Brain microvascular endothelial cell (primary cell): ENCODE data around the gene LDLRAD4.

Source experiments
- DNase-seq: peaks from one replicate; pipeline ENCODE4 v3.0.0-alpha.2; 2020
- H3K27ac ChIP-seq: fragments of 250-450 bp; sonication (Bioruptor Pico); 2 replicates; pipeline ENCODE4 v1.5.1; 2020; ENCODE audit warnings: mild to moderate bottlenecking, moderate library complexity
- H3K27me3 ChIP-seq: fragments of 250-450 bp; sonication (Bioruptor Pico); replicated peaks from 2 replicates; pipeline ENCODE4 v1.5.1; 2020; ENCODE audit warnings: mild to moderate bottlenecking
- H3K36me3 ChIP-seq: fragments of 250-450 bp; sonication (Bioruptor Pico); replicated peaks from 2 replicates; pipeline ENCODE4 v1.5.1; 2020; ENCODE audit warnings: mild to moderate bottlenecking
- H3K4me3 ChIP-seq: 2 replicates; pipeline ENCODE4 v1.5.1; 2011; ENCODE audit warnings: low read depth, mild to moderate bottlenecking, control low read depth, low read length, moderate library complexity
- CTCF ChIP-seq: IDR thresholded peaks from 2 replicates; pipeline ENCODE4 v1.5.1; 2011; ENCODE audit warnings: low read depth, mild to moderate bottlenecking, moderate library complexity, low read length, control low read depth, inconsistent platforms; ENCODE audit errors: missing control alignments
- in situ Hi-C: cut with HindIII; loops from 2 replicates; pipeline ENCODE4 v1.10.0; 2017; ENCODE audit warnings: low sequenced_read_pairs, low pct_ligation_motif_present

Gene LDLRAD4

GRCh38 chr18:13427354-13427753 lies 208.8 kb downstream of the LDLRAD4 start:
- Histone ChIP-seq H3K27ac (no peak overlapping the region), H3K4me3 (no peak overlapping the region), H3K27me3 (no peaks in the 10 kb centered on the region), H3K36me3 (no peaks in the 10 kb centered on the region)
- no peak for TF ChIP-seq CTCF
- DNase-seq = no peak
- in situ Hi-C loops = no loop called here

GRCh38 chr18:13428319-13428718 lies 209.8 kb downstream of the LDLRAD4 start:
- no peak for TF ChIP-seq CTCF
- no peaks in the 10 kb centered on the region for H3K36me3 ChIP-seq
- no peaks in the 10 kb centered on the region for H3K27me3 ChIP-seq
- in situ Hi-C loops = no loop called here
- no peak overlapping the region for H3K27ac ChIP-seq
- no peak overlapping the region for H3K4me3 ChIP-seq
- no peak for DNase-seq

GRCh38 chr18:13429016-13429415 lies 210.5 kb downstream of the LDLRAD4 start:
- in situ Hi-C loops = no loop called here
- no peak overlapping the region for H3K4me3 ChIP-seq
- no peak for TF ChIP-seq CTCF
- no peak for DNase-seq
- no peaks in the 10 kb centered on the region for H3K27me3 ChIP-seq
- no peak overlapping the region for H3K27ac ChIP-seq
- no peaks in the 10 kb centered on the region for H3K36me3 ChIP-seq

GRCh38 chr18:13429884-13430510 lies 211.4 kb downstream of the LDLRAD4 start:
- no peak overlapping the region for H3K4me3 ChIP-seq
- no peaks in the 10 kb centered on the region for H3K36me3 ChIP-seq
- DNase-seq = no peak
- in situ Hi-C loops = no loop called here
- no peaks in the 10 kb centered on the region for H3K27me3 ChIP-seq
- no peak overlapping the region for H3K27ac ChIP-seq
- TF ChIP-seq CTCF = no peak

- no peak for DNase-seq
- Histone ChIP-seq H3K4me3 (no peak overlapping the region), H3K36me3 (no peaks in the 10 kb centered on the region), H3K27ac (no peak overlapping the region), H3K27me3 (no peaks in the 10 kb centered on the region)
- no peak for TF ChIP-seq CTCF
- in situ Hi-C loops = no loop called here
These were observed 212.1 kb downstream of the LDLRAD4 start for GRCh38 chr18:13430663-13431062.

- Histone ChIP-seq H3K27me3 (no peaks in the 10 kb centered on the region), H3K36me3 (no peaks in the 10 kb centered on the region), H3K4me3 (no peak overlapping the region), H3K27ac (no peak overlapping the region)
- in situ Hi-C loops = no loop called here
- no peak for DNase-seq
- TF ChIP-seq CTCF = no peak
These were observed 213.3 kb downstream of the LDLRAD4 start for GRCh38 chr18:13431886-13432285.
